ENCODE data around the gene WLS. TPM values are rescaled to one million over a fixed set of nuclear protein-coding genes. Genes with fewer than 3 reads are reported as not detected.

Gene WLS
- total RNA-seq, 1 donor from 2014 or later = 306 TPM

GRCh38 chr1:68157416-68157815 lies 74.9 kb downstream of the WLS start:
- TF ChIP-seq, protein P1, sequence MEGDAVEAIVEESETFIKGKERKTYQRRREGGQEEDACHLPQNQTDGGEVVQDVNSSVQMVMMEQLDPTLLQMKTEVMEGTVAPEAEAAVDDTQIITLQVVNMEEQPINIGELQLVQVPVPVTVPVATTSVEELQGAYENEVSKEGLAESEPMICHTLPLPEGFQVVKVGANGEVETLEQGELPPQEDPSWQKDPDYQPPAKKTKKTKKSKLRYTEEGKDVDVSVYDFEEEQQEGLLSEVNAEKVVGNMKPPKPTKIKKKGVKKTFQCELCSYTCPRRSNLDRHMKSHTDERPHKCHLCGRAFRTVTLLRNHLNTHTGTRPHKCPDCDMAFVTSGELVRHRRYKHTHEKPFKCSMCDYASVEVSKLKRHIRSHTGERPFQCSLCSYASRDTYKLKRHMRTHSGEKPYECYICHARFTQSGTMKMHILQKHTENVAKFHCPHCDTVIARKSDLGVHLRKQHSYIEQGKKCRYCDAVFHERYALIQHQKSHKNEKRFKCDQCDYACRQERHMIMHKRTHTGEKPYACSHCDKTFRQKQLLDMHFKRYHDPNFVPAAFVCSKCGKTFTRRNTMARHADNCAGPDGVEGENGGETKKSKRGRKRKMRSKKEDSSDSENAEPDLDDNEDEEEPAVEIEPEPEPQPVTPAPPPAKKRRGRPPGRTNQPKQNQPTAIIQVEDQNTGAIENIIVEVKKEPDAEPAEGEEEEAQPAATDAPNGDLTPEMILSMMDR (conservative IDR thresholded peaks at IDR 0.05) = no peak
- no peak overlapping the region for H3K4me3 Mint-ChIP-seq
- no peak for DNase-seq (ENCODE audit: extremely low spot score, unreplicated experiment)
- H3K36me3 Mint-ChIP-seq = peaks cover 46% of the 10 kb centered on the region
- no peaks in the 10 kb centered on the region for H3K9me3 Mint-ChIP-seq
- no peaks in the 10 kb centered on the region for H3K27me3 Mint-ChIP-seq
- peaks cover 5% of the 10 kb centered on the region for H3K4me1 Mint-ChIP-seq (ENCODE audit: unreplicated experiment)
- no peak overlapping the region for H3K27ac Mint-ChIP-seq

DNA sequence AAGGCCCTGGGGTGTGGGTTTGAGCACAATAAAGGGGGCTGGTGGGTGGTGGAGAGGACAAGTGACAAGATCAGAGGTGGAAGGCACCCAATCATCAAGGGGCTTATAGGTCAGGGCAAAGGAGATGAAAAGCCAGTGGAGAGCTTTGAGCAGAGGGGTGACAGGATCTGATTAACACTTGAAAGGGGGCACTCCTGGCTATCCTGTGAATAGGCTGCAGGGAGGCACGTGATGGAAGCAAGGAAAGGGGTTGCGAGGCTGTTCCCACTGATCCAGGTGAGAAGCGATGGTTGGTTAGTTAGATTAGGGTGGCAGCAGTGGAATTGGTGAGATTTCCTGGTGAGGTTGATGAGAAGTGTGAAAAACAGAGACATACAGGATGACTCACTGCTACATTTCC lies 80.6 kb downstream of the WLS start:
- Mint-ChIP-seq H3K4me1 (ENCODE audit: unreplicated experiment) (no peaks in the 10 kb centered on the region), H3K36me3 (peaks cover 41% of the 10 kb centered on the region), H3K4me3 (no peak overlapping the region), H3K9me3 (no peaks in the 10 kb centered on the region), H3K27me3 (no peaks in the 10 kb centered on the region), H3K27ac (no peak overlapping the region)
- TF ChIP-seq, protein P1 (conservative IDR thresholded peaks at IDR 0.05) = no peak
- no peak for DNase-seq (ENCODE audit: extremely low spot score, unreplicated experiment)

DNA sequence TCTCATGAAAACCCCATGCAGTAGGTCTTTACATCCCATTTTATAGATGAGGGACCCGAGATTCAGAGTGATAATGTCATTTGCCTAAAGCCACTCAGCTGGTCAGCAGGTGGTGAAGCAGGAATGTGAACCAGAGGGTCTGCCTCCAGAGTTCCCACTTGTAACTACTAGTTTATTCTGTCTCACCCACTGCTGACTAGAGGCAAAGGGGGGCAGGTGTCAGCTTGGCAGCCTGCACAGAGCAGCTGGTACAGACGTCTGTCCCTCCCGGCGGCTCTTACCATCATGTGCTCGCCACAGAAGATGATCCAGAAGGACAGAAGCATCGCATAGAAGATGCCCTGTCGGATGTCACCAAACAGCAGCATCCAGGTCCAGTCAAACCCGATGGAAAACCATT lies 82.4 kb downstream of the WLS start:
- peaks cover 40% of the 10 kb centered on the region for H3K36me3 Mint-ChIP-seq
- TF ChIP-seq, protein P1 (conservative IDR thresholded peaks at IDR 0.05) = no peak

GRCh38 chr1:68149110-68149798 lies 83.1 kb downstream of the WLS start:
- Mint-ChIP-seq H3K36me3 (peaks cover 38% of the 10 kb centered on the region), H3K4me3 (no peak overlapping the region), H3K4me1 (ENCODE audit: unreplicated experiment) (peaks cover 10% of the 10 kb centered on the region), H3K27me3 (no peaks in the 10 kb centered on the region), H3K9me3 (no peaks in the 10 kb centered on the region), H3K27ac (no peak overlapping the region)
- TF ChIP-seq, protein P1 (conservative IDR thresholded peaks at IDR 0.05) = no peak
- no peak for DNase-seq (ENCODE audit: extremely low spot score, unreplicated experiment)

More for the DNA sequence above, 82.4 kb downstream of the WLS start:
- no peaks in the 10 kb centered on the region for H3K9me3 Mint-ChIP-seq
- no peak for DNase-seq (ENCODE audit: extremely low spot score, unreplicated experiment)
- H3K4me1 Mint-ChIP-seq (ENCODE audit: unreplicated experiment) = peaks cover 9% of the 10 kb centered on the region
- no peaks in the 10 kb centered on the region for H3K27me3 Mint-ChIP-seq
- H3K4me3 Mint-ChIP-seq = no peak overlapping the region
- no peak overlapping the region for H3K27ac Mint-ChIP-seq

DNA sequence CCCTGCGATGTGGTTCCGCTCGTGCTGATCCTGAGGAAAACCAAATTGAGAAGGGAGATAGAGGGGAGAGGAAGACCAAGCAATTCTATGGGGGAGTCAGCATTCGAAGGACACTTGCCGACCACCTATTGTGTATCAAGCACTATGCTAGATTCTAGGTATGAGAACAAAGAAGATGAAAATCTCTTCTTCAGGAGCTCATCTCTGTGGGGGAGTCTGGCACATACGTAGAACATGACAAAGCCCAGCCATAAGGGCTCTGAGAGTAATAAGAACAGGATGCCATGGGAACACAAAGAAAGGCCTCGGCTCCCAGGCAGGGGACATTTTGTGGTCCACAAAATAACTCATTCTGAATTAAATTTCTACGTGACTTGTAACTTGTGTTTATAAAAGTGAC lies 83.7 kb downstream of the WLS start:
- H3K27me3 Mint-ChIP-seq = no peaks in the 10 kb centered on the region
- no peak for DNase-seq (ENCODE audit: extremely low spot score, unreplicated experiment)
- H3K4me1 Mint-ChIP-seq (ENCODE audit: unreplicated experiment) = peaks cover 10% of the 10 kb centered on the region
- no peak overlapping the region for H3K27ac Mint-ChIP-seq
- H3K4me3 Mint-ChIP-seq = no peak overlapping the region
- H3K9me3 Mint-ChIP-seq = no peaks in the 10 kb centered on the region
- H3K36me3 Mint-ChIP-seq = peaks cover 44% of the 10 kb centered on the region
- TF ChIP-seq, protein P1 (conservative IDR thresholded peaks at IDR 0.05) = no peak

Data from type B pancreatic cell (in vitro differentiated cells).